Neuronal stem cell (in vitro differentiated cells): ENCODE data around the gene EFR3B.

Source experiments
- DNase-seq: peaks from one replicate; pipeline ENCODE4 v3.0.0-alpha.2; 2013; ENCODE audit warnings: low spot score
- H2AFZ ChIP-seq: one replicate; pipeline ENCODE4 v1.6.1; 2013; ENCODE audit warnings: mild to moderate bottlenecking, low read length, inconsistent platforms
- H2AK5ac ChIP-seq: 2 replicates; pipeline ENCODE4 v1.6.1; 2013; ENCODE audit warnings: low read depth, mild to moderate bottlenecking, inconsistent platforms, low read length, moderate library complexity, mixed read lengths
- H2BK120ac ChIP-seq: 2 replicates; pipeline ENCODE4 v1.6.1; 2013; ENCODE audit warnings: low read depth, mild to moderate bottlenecking, inconsistent platforms, low read length, moderate library complexity, mixed read lengths
- H2BK12ac ChIP-seq: one replicate; pipeline ENCODE4 v1.6.1; 2013; ENCODE audit warnings: low read length, inconsistent platforms
- H2BK15ac ChIP-seq: 2 replicates; pipeline ENCODE4 v1.6.1; 2013; ENCODE audit warnings: mild to moderate bottlenecking, low read length, inconsistent platforms, mixed read lengths
- H2BK5ac ChIP-seq: one replicate; pipeline ENCODE4 v1.6.1; 2013; ENCODE audit warnings: inconsistent platforms, mild to moderate bottlenecking, low read length, moderate library complexity
- H3K14ac ChIP-seq: one replicate; pipeline ENCODE4 v1.6.1; 2013; ENCODE audit warnings: low read length, inconsistent platforms
- H3K18ac ChIP-seq: 2 replicates; pipeline ENCODE4 v1.6.1; 2013; ENCODE audit warnings: low read length, inconsistent platforms
- H3K23ac ChIP-seq: 2 replicates; pipeline ENCODE4 v1.6.1; 2013; ENCODE audit warnings: low read depth, mild to moderate bottlenecking, mixed read lengths, low read length, inconsistent platforms; ENCODE audit not compliant: poor library complexity
- H3K27ac ChIP-seq: replicated peaks from 3 replicates; pipeline ENCODE4 v1.5.1; 2013; ENCODE audit warnings: low read length, inconsistent platforms
- H3K27me3 ChIP-seq, 3 experiments: 2 replicates each; pipeline ENCODE4 v1.6.1; 2013; ENCODE audit warnings: low read length in 3 of 3, mild to moderate bottlenecking in 2 of 3, inconsistent platforms in 1 of 3, low read depth in 1 of 3, mixed read lengths in 1 of 3, moderate library complexity in 1 of 3; ENCODE audit not compliant: control insufficient read depth in 3 of 3, insufficient read depth in 3 of 3
- H3K36me3 ChIP-seq, 2 donors: replicated peaks in 1 of 2; 2 replicates each; pipeline ENCODE4 v1.6.1; 2013; ENCODE audit warnings: low read length in 2 of 2; ENCODE audit not compliant: control insufficient read depth in 2 of 2, insufficient read depth in 2 of 2
- H3K4ac ChIP-seq: 2 replicates; pipeline ENCODE4 v1.6.1; 2013; ENCODE audit warnings: inconsistent platforms, mild to moderate bottlenecking, low read length, moderate library complexity
- H3K4me1 ChIP-seq, 2 donors: 1 replicate in 1 of 2; 2 replicates in 1 of 2; pipeline ENCODE4 v1.6.1; 2013; ENCODE audit warnings: low read length in 2 of 2, low read depth in 1 of 2; ENCODE audit not compliant: control insufficient read depth in 2 of 2, insufficient read depth in 1 of 2
- H3K4me2 ChIP-seq: one replicate; pipeline ENCODE4 v1.6.1; 2013; ENCODE audit warnings: mild to moderate bottlenecking, low read length, inconsistent platforms; ENCODE audit not compliant: insufficient read depth, poor library complexity, severe bottlenecking
- H3K4me3 ChIP-seq, 2 donors: 2 replicates each; pipeline ENCODE4 v1.5.1; 2013; ENCODE audit warnings: low read length in 2 of 2, mild to moderate bottlenecking in 2 of 2, inconsistent platforms in 1 of 2, moderate library complexity in 1 of 2
- H3K79me1 ChIP-seq: one replicate; pipeline ENCODE4 v1.6.1; 2013; ENCODE audit warnings: low read depth, mild to moderate bottlenecking, inconsistent platforms, low read length, moderate library complexity
- H3K9ac ChIP-seq: one replicate; pipeline ENCODE4 v1.6.1; 2013; ENCODE audit warnings: mild to moderate bottlenecking, low read depth, low read length, inconsistent platforms; ENCODE audit not compliant: poor library complexity
- H3K9me3 ChIP-seq, 2 donors: replicated peaks in 1 of 2; 2 replicates each; pipeline versions ENCODE3 to v1.6.1; 2013; ENCODE audit warnings: low read length in 2 of 2, mild to moderate bottlenecking in 2 of 2, inconsistent platforms in 1 of 2, low read depth in 1 of 2, mixed read lengths in 1 of 2, moderate library complexity in 1 of 2; ENCODE audit not compliant: control insufficient read depth in 2 of 2, insufficient read depth in 1 of 2
- H4K8ac ChIP-seq: one replicate; pipeline ENCODE4 v1.6.1; 2013; ENCODE audit warnings: low read depth, mild to moderate bottlenecking, inconsistent platforms, low read length, moderate library complexity
- H4K91ac ChIP-seq: one replicate; pipeline ENCODE4 v1.6.1; 2013; ENCODE audit warnings: low read length, low read depth, mild to moderate bottlenecking, inconsistent platforms; ENCODE audit not compliant: poor library complexity
- WGBS, 2 donors: extraction: QIAGEN DNeasy Blood & Tissue Kit; methylation state at CpG; one replicate each; pipeline ENCODE4 v1.1.7; 2013; ENCODE audit warnings: missing lambda C conversion rate in 2 of 2, mixed read lengths in 1 of 2; ENCODE audit not compliant: insufficient read length in 2 of 2, insufficient replicate concordance in 1 of 2; ENCODE audit errors: extremely low coverage in 2 of 2; 5-methylcytosine and 5-hydroxymethylcytosine counted together

EFR3B gene

GRCh38 chr2:25082002-25082622, 40.2 kb downstream of the EFR3B start:
- Histone ChIP-seq H3K9ac (peak overlapping the region; percentile 5), H3K18ac (peak overlapping the region; percentile 14), H2BK12ac (no peak overlapping the region), H3K27ac (no peak overlapping the region), H4K91ac (no peak overlapping the region), H2BK5ac (peak overlapping the region; percentile 6), H3K14ac (no peak overlapping the region), H3K4ac (no peak overlapping the region), H3K36me3 (peaks cover 0 to 2% of the 10 kb centered on the region in 2 donors), H3K27me3 (no peaks in the 10 kb centered on the region), H3K4me2 (no peak overlapping the region), H3K79me1 (no peaks in the 10 kb centered on the region), H3K4me1 (peaks cover 0 to 3% of the 10 kb centered on the region in 2 donors), H3K9me3 (no peaks in the 10 kb centered on the region), H4K8ac (no peak overlapping the region), H2BK15ac (no peak overlapping the region), H3K23ac (no peak overlapping the region), H2AFZ (no peak overlapping the region), H2BK120ac (no peak overlapping the region), H3K4me3 (no peak overlapping the region), H2AK5ac (no peak overlapping the region)
- no peak for DNase-seq
- no CpG with 5 or more reads among the region's 6 CpGs for WGBS, 2 donors

- Histone ChIP-seq H3K14ac (no peak overlapping the region), H3K9ac (no peak overlapping the region), H3K27ac (no peak overlapping the region), H2AFZ (no peak overlapping the region), H3K79me1 (peaks cover 6% of the 10 kb centered on the region), H2BK5ac (no peak overlapping the region), H3K4me3 (no peak overlapping the region), H3K4me2 (no peak overlapping the region), H4K91ac (no peak overlapping the region), H4K8ac (no peak overlapping the region), H2BK12ac (no peak overlapping the region), H3K4ac (no peak overlapping the region), H3K4me1 (peaks cover 0 to 26% of the 10 kb centered on the region in 2 donors), H2BK15ac (no peak overlapping the region), H2AK5ac (no peak overlapping the region), H2BK120ac (no peak overlapping the region), H3K9me3 (peaks cover 0 to 2% of the 10 kb centered on the region in 2 donors), H3K18ac (no peak overlapping the region), H3K23ac (no peak overlapping the region), H3K27me3 (no peaks in the 10 kb centered on the region), H3K36me3 (peaks cover 0 to 3% of the 10 kb centered on the region in 2 donors)
- no CpG with 5 or more reads among the region's 4 CpGs for WGBS, 2 donors
- no peak for DNase-seq
These were observed 44.1 kb downstream of the EFR3B start for GRCh38 chr2:25085761-25086560.

- H3K27me3 ChIP-seq = no peaks in the 10 kb centered on the region
These were observed 47.1 kb downstream of the EFR3B start for GRCh38 chr2:25088817-25089516.

More at GRCh38 chr2:25088817-25089516, 47.1 kb downstream of the EFR3B start:
- no peak overlapping the region for H2BK15ac ChIP-seq
- peaks cover 7% of the 10 kb centered on the region for H3K79me1 ChIP-seq
- H2BK12ac ChIP-seq = peak overlapping the region; percentile 2
- peak overlapping the region; percentile 88 for H2BK5ac ChIP-seq
- no peak overlapping the region for H3K4ac ChIP-seq
- H3K36me3 ChIP-seq = peaks cover 11 to 21% of the 10 kb centered on the region in 2 donors
- DNase-seq = no peak
- no peak overlapping the region for H3K9ac ChIP-seq
- peaks cover 0 to 2% of the 10 kb centered on the region in 2 donors for H3K9me3 ChIP-seq
- H3K18ac ChIP-seq = peak overlapping the region; percentile 89
- peaks cover 0 to 34% of the 10 kb centered on the region in 2 donors for H3K4me1 ChIP-seq
- no peak overlapping the region for H3K4me3 ChIP-seq
- no peak overlapping the region for H4K91ac ChIP-seq
- H3K14ac ChIP-seq = no peak overlapping the region
- H2AK5ac ChIP-seq = peak overlapping the region; percentile 73
- no peak overlapping the region for H2AFZ ChIP-seq
- H3K4me2 ChIP-seq = no peak overlapping the region
- H2BK120ac ChIP-seq = peak overlapping the region; percentile 69
- peak overlapping the region; percentile 73 for H3K27ac ChIP-seq
- H3K23ac ChIP-seq = no peak overlapping the region
- no peak overlapping the region for H4K8ac ChIP-seq
- no CpG with 5 or more reads among the region's 6 CpGs for WGBS, 2 donors
